A673 (cell line): ENCODE measurements around the gene USP20. TPM values are rescaled to one million over a fixed set of nuclear protein-coding genes. Genes with fewer than 3 reads are reported as not detected.

Experiments used
- BruUV-seq: library from RNA; stranded (reverse); fragments of 400-500 nt; replicated peaks from 2 replicates; lab custom pipeline; 2021; lab: Mats Ljungman, UMichigan
- CTCF ChIA-PET: fragments of 300-600 bp; sonication (Branson Sonifier 250); formaldehyde crosslinking; loops from one replicate; lab custom pipeline; 2022; ENCODE audit warnings: antibody characterized with exemption; lab: Charles Lee
- POLR2A ChIA-PET: fragments of 300-600 bp; sonication (Branson Sonifier 250); formaldehyde crosslinking; loops from one replicate; lab custom pipeline; 2022; ENCODE audit warnings: antibody characterized with exemption; ENCODE audit not compliant: low non-redundant PET; lab: Charles Lee
- DNase-seq: peaks from one replicate; pipeline ENCODE4 v3.0.0-alpha.2; 2015; ENCODE audit warnings: low spot score
- H3K27ac ChIP-seq: fragments of 200-600 bp; sonication (generic); 2 replicates; pipeline ENCODE4 v1.5.1; 2016; ENCODE audit warnings: mixed run types, low read depth, mild to moderate bottlenecking, mixed read lengths, antibody characterized with exemption, low read length; ENCODE audit not compliant: poor library complexity, severe bottlenecking
- H3K27me3 ChIP-seq: fragments of 200-600 bp; sonication (generic); replicated peaks from 2 replicates; pipeline ENCODE4 v1.6.1; 2017; ENCODE audit warnings: mixed run types, low read depth, mild to moderate bottlenecking, mixed read lengths, antibody characterized with exemption, low read length; ENCODE audit not compliant: insufficient read depth, poor library complexity
- H3K36me3 ChIP-seq: fragments of 200-600 bp; sonication (generic); 2 replicates; pipeline ENCODE4 v1.6.1; 2016; ENCODE audit warnings: mixed run types, mild to moderate bottlenecking, mixed read lengths, antibody characterized with exemption, low read length; ENCODE audit not compliant: insufficient read depth, poor library complexity, severe bottlenecking
- H3K4me1 ChIP-seq: fragments of 200-600 bp; sonication (generic); 2 replicates; pipeline ENCODE4 v1.6.1; 2017; ENCODE audit warnings: mixed run types, mild to moderate bottlenecking, mixed read lengths, antibody characterized with exemption, low read length; ENCODE audit not compliant: insufficient read depth, poor library complexity, severe bottlenecking
- H3K4me3 ChIP-seq: fragments of 200-600 bp; sonication (generic); 2 replicates; pipeline ENCODE4 v1.5.1; 2016; ENCODE audit warnings: low read depth, mixed run types, mild to moderate bottlenecking, mixed read lengths, low read length; ENCODE audit not compliant: poor library complexity, severe bottlenecking
- H3K9me3 ChIP-seq: fragments of 200-600 bp; sonication (generic); 2 replicates; pipeline ENCODE4 v1.6.1; 2016; ENCODE audit warnings: mixed run types, low read depth, mild to moderate bottlenecking, mixed read lengths, antibody characterized with exemption, low read length; ENCODE audit not compliant: poor library complexity, severe bottlenecking
- EZH2 ChIP-seq: fragments of 200-600 bp; sonication (generic); IDR thresholded peaks from 2 replicates; pipeline ENCODE4 v1.6.1; 2017; ENCODE audit warnings: borderline replicate concordance, low read depth, mild to moderate bottlenecking, mixed read lengths, antibody characterized with exemption, low read length; ENCODE audit not compliant: poor library complexity, severe bottlenecking
- intact Hi-C: fragments of 100-400 bp; cut with micrococcal nuclease; formaldehyde crosslinking; loops from one replicate; pipeline ENCODE4 v1.10.0; 2022; ENCODE audit not compliant: unreplicated experiment
- total RNA-seq: library from RNA; stranded (reverse); gene quantifications from 2 replicates; pipeline ENCODE4 v1.2.3, GENCODE V29; 2021
- TF ChIP-seq, protein P1 (sequence below): fragments of 300-800, 200-600 bp; sonication (generic); conservative IDR thresholded peaks from 2 replicates; pipeline ENCODE4 v1.5.1; 2017; ENCODE audit warnings: low read depth, mild to moderate bottlenecking, antibody characterized with exemption, low read length, moderate library complexity, mixed read lengths

The USP20 gene
- total RNA-seq, 1 experiment from 2014 or later, result 17.1 TPM

- TF ChIP-seq EZH2, result no peak
- TF ChIP-seq, protein P1, sequence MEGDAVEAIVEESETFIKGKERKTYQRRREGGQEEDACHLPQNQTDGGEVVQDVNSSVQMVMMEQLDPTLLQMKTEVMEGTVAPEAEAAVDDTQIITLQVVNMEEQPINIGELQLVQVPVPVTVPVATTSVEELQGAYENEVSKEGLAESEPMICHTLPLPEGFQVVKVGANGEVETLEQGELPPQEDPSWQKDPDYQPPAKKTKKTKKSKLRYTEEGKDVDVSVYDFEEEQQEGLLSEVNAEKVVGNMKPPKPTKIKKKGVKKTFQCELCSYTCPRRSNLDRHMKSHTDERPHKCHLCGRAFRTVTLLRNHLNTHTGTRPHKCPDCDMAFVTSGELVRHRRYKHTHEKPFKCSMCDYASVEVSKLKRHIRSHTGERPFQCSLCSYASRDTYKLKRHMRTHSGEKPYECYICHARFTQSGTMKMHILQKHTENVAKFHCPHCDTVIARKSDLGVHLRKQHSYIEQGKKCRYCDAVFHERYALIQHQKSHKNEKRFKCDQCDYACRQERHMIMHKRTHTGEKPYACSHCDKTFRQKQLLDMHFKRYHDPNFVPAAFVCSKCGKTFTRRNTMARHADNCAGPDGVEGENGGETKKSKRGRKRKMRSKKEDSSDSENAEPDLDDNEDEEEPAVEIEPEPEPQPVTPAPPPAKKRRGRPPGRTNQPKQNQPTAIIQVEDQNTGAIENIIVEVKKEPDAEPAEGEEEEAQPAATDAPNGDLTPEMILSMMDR, result no peak
- H3K36me3 ChIP-seq, result peaks cover 5% of the 10 kb centered on the region
- no peaks in the 10 kb centered on the region for H3K27me3 ChIP-seq
- no peak overlapping the region for H3K4me3 ChIP-seq
- ChIA-PET CTCF (no interaction called here), POLR2A (no interaction called here)
- DNase-seq, result no peak
- intact Hi-C loops, result no loop called here
- H3K27ac ChIP-seq, result no peak overlapping the region
- H3K9me3 ChIP-seq, result no peaks in the 10 kb centered on the region
- BruUV-seq, result no TSS peak
- H3K4me1 ChIP-seq, result peaks cover 6% of the 10 kb centered on the region
Measured at GRCh38 chr9:129858167-129858962, 23.1 kb downstream of the USP20 start.

- BruUV-seq, result no TSS peak
- no peak for DNase-seq
- POLR2A ChIA-PET, result no interaction called here
Measured at GRCh38 chr9:129860653-129861446, 25.6 kb downstream of the USP20 start.

DNA sequence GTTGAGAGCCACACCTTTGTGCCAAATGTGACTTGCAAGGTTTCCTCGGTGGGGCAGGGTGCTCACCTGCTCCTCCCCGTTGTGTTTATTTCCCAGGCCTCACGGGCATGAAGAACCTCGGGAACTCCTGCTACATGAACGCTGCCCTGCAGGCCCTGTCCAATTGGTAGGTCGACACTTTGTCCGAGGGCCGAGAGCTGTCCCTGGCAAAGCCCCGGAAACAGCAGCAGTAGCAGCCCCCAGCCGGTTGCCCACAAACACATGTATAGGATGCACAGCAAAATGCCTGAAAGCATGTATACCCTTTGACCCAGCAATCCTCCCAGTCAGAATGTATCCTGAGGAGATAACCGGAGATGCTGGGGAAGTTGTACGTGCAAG, 26.2 kb downstream of the USP20 start:
- TF ChIP-seq, protein P1, result no peak
- TF ChIP-seq EZH2, result no peak
- no peak for DNase-seq
- no TSS peak for BruUV-seq
- H3K27me3 ChIP-seq, result no peaks in the 10 kb centered on the region
- no peak overlapping the region for H3K27ac ChIP-seq
- intact Hi-C loops, result no loop called here
- no peaks in the 10 kb centered on the region for H3K36me3 ChIP-seq
- H3K9me3 ChIP-seq, result no peaks in the 10 kb centered on the region
- CTCF ChIA-PET, result no interaction called here
- no peak overlapping the region for H3K4me3 ChIP-seq
- POLR2A ChIA-PET, result no interaction called here
- H3K4me1 ChIP-seq, result peaks cover 13% of the 10 kb centered on the region

More at GRCh38 chr9:129860653-129861446, 25.6 kb downstream of the USP20 start:
- Histone ChIP-seq H3K27me3 (no peaks in the 10 kb centered on the region), H3K9me3 (no peaks in the 10 kb centered on the region), H3K27ac (no peak overlapping the region), H3K36me3 (no peaks in the 10 kb centered on the region), H3K4me1 (peaks cover 13% of the 10 kb centered on the region), H3K4me3 (no peak overlapping the region)
- no peak for TF ChIP-seq EZH2
- TF ChIP-seq, protein P1, result no peak
- intact Hi-C loops, result no loop called here
- CTCF ChIA-PET, result interaction anchor here (0.7 kb wide), 1 partner anchor 247 kb away, joined by 5 read pairs; no protein-coding TSS in a partner anchor
